SK-N-MC (cell line): Measurements from ENCODE around the gene HP1BP3.

Experiments
- DNase-seq: peaks from one replicate; pipeline ENCODE4 v3.0.0-alpha.2; 2011; ENCODE audit warnings: low read depth, low spot score
- H3K27ac ChIP-seq: fragments of 200-600 bp; sonication (generic); 2 replicates; pipeline ENCODE4 v1.5.1; 2016; ENCODE audit warnings: mixed run types
- H3K36me3 ChIP-seq: fragments of 200-600 bp; sonication (generic); 2 replicates; pipeline ENCODE4 v1.6.1; 2017; ENCODE audit warnings: antibody characterized with exemption, low read length, mixed read lengths; ENCODE audit not compliant: insufficient read depth
- H3K4me3 ChIP-seq: fragments of 200-600 bp; sonication (generic); 2 replicates; pipeline ENCODE4 v1.5.1; 2016
- H3K9ac ChIP-seq: fragments of 200-600 bp; sonication (generic); 2 replicates; pipeline ENCODE4 v1.8.0; 2017; ENCODE audit warnings: mixed run types, mixed read lengths; ENCODE audit not compliant: insufficient read length
- H3K9me3 ChIP-seq: fragments of 200-600 bp; sonication (generic); 2 replicates; pipeline ENCODE4 v1.6.1; 2017; ENCODE audit warnings: low read depth, mild to moderate bottlenecking, antibody characterized with exemption, low read length, moderate library complexity, mixed read lengths
- EZH2 ChIP-seq: fragments of 200-600 bp; sonication (generic); IDR thresholded peaks from one replicate; pipeline ENCODE4 v1.6.1; 2017; ENCODE audit warnings: antibody characterized with exemption
- FOXP2 ChIP-seq: optimal IDR thresholded peaks from 2 replicates; pipeline ENCODE3; 2011; ENCODE audit warnings: mild to moderate bottlenecking, moderate library complexity; ENCODE audit not compliant: insufficient read depth; ENCODE audit errors: extremely low read length, control extremely low read depth
- POLR2AphosphoS5 ChIP-seq: IDR thresholded peaks from 2 replicates; pipeline ENCODE4 v1.6.1; 2012; ENCODE audit warnings: mild to moderate bottlenecking, low read depth, low read length, borderline replicate concordance

The HP1BP3 gene

GRCh38 chr1:20751462-20751990 lies 35.6 kb downstream of the HP1BP3 start:
- Histone ChIP-seq H3K4me3 (no peak overlapping the region), H3K36me3 (peaks cover 80% of the 10 kb centered on the region), H3K27ac (no peak overlapping the region), H3K9ac (no peak overlapping the region), H3K9me3 (no peaks in the 10 kb centered on the region)
- DNase-seq, result no peak
- TF ChIP-seq POLR2AphosphoS5, result no peak
- no peak for TF ChIP-seq FOXP2
- TF ChIP-seq EZH2, result no peak

DNA sequence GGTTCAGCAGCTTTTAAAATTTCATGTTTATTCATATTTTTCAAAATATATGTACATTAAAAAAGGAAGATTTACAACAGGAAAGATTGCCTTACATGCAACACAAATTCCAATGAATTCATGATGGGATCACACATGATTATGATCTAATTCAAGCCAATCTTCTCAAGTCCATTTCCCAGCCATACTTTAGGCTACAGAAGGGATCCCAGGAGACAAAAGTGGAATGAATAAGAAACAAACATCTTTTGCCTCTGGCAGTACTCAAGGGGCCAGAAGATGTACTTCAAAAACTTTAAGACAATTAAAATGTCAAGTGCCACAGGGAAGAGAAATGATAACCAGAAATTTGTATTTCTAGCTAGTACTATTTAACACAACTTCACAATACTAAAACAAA lies 44.4 kb downstream of the HP1BP3 start:
- H3K9me3 ChIP-seq, result no peaks in the 10 kb centered on the region
- 0 out of 2 replicates have a peak overlapping the region, but pooled peaks have one; percentile 1 for H3K27ac ChIP-seq
- TF ChIP-seq EZH2 (no peak), POLR2AphosphoS5 (no peak), FOXP2 (no peak)
- no peak for DNase-seq
- H3K36me3 ChIP-seq, result peaks cover 93% of the 10 kb centered on the region
- H3K4me3 ChIP-seq, result no peak overlapping the region
- no peak overlapping the region for H3K9ac ChIP-seq

DNA sequence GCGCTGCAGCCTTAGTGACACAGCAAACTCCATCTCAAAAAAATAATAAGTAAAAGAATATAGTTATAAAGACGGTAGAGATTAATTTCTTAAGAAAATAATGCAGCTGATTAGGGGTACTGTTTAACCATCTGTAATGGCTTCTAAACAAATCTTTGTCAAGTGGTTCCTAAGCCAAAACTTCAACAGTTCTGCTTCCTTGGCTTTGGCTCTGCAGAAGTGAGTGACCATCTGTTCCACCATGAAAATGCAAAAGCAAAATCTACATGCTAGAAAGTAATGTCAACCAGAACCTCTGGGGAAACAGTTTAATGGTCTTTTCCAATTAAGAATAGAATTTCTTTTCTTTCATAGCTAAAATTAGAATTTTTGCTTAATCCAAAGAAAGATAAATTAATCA lies 46.3 kb downstream of the HP1BP3 start:
- no peak overlapping the region for H3K4me3 ChIP-seq
- H3K9ac ChIP-seq, result no peak overlapping the region
- DNase-seq, result no peak
- no peaks in the 10 kb centered on the region for H3K9me3 ChIP-seq
- TF ChIP-seq POLR2AphosphoS5 (no peak), EZH2 (no peak), FOXP2 (no peak)
- no peak overlapping the region for H3K27ac ChIP-seq
- peaks cover 81% of the 10 kb centered on the region for H3K36me3 ChIP-seq

- TF ChIP-seq EZH2 (no peak), FOXP2 (no peak), POLR2AphosphoS5 (no peak)
- Histone ChIP-seq H3K36me3 (peaks cover 65% of the 10 kb centered on the region), H3K9me3 (no peaks in the 10 kb centered on the region), H3K9ac (no peak overlapping the region), H3K4me3 (no peak overlapping the region), H3K27ac (no peak overlapping the region)
- DNase-seq, result no peak
Observed at GRCh38 chr1:20739225-20739624, 47.9 kb downstream of the HP1BP3 start.

GRCh38 chr1:20735581-20736111 lies 51.5 kb downstream of the HP1BP3 start:
- DNase-seq, result no peak
- Histone ChIP-seq H3K27ac (no peak overlapping the region), H3K4me3 (no peak overlapping the region), H3K9me3 (no peaks in the 10 kb centered on the region), H3K36me3 (peaks cover 36% of the 10 kb centered on the region), H3K9ac (no peak overlapping the region)
- TF ChIP-seq POLR2AphosphoS5, result no peak
- no peak for TF ChIP-seq FOXP2
- TF ChIP-seq EZH2, result no peak

DNA sequence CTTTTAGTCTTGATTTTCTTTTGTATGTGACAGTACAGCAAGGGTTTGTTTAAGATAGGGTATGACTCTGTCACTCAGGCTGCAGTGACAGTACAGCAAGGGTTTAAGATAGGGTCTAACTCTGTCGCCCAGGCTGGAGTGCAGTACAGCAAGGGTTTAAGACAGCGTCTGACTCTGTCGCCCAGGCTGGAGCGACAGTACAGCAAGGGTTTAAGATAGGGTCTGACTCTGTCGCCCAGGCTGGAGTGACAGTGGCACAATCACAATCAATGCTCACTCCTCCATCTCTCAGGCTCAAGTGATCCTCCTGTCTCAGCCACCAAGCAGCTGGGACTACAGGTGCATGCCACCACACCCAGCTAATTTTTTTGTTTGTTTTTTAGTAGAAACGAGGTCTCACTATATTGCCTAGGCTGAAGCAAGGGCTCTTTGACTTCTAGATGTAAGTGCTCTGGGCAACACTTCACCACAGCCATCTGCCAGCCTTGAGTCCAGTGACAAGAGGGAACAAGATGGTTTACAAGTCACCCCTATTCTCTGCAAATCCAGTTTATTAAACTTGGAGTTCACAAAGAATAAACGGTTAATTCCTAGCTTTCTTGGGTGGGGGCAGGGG lies 53.6 kb downstream of the HP1BP3 start:
- DNase-seq, result no peak
- Histone ChIP-seq H3K36me3 (peaks cover 14% of the 10 kb centered on the region), H3K9me3 (no peaks in the 10 kb centered on the region), H3K27ac (0 out of 2 replicates have a peak overlapping the region, but pooled peaks have one; percentile 3), H3K4me3 (no peak overlapping the region), H3K9ac (no peak overlapping the region)
- no peak for TF ChIP-seq FOXP2
- TF ChIP-seq EZH2, result no peak
- TF ChIP-seq POLR2AphosphoS5, result no peak

GRCh38 chr1:20732588-20733359 lies 54.3 kb downstream of the HP1BP3 start, which contains the start of gene SH2D5:
Gene SH2D5, minus strand, starts transcription at chr1:20732703. Its CDS starts 4,659 bp downstream, at chr1:20728044.
- Histone ChIP-seq H3K36me3 (peaks cover 7% of the 10 kb centered on the region), H3K4me3 (peak within 1 kb of the TSS; percentile 76), H3K9ac (no peak within 1 kb of the TSS), H3K27ac (no peak within 1 kb of the TSS), H3K9me3 (no peaks in the 10 kb centered on the region)
- TF ChIP-seq EZH2 (no peak), POLR2AphosphoS5 (no peak), FOXP2 (no peak)
- no peak for DNase-seq

DNA sequence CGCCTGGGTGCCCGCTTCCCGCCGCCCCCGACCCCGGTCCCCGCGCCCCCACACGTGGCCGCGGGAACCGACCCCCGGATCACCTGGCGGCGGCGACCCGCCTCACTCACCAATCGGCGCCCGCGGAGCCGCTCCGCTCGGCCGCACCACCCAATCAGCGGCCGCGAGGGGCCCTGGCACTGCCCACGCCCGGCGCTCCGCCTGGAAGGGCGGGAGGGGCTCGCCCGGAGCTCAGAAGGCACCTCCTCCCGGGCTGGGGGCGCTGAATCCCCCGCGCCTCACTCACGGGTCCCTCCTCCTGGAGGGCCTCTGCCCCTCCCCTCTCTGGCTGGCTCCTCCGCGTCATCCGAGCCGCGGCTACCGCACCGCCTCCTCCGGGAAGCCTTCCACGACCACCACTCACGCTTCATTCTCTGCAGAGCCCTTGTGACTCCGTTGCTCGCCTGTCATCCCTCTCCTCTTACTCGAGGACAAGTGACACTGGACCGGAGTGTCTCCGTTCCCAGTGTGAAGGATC lies 55.0 kb downstream of the HP1BP3 start:
- H3K9me3 ChIP-seq, result no peaks in the 10 kb centered on the region
- no peak overlapping the region for H3K27ac ChIP-seq
- no peak overlapping the region for H3K9ac ChIP-seq
- H3K4me3 ChIP-seq, result peak overlapping the region; percentile 76
- no peak for TF ChIP-seq EZH2
- no peak for TF ChIP-seq FOXP2
- no peak for TF ChIP-seq POLR2AphosphoS5
- no peak for DNase-seq
- peaks cover under 1% of the 10 kb centered on the region; the same call in 1 of the 2 replicates for H3K36me3 ChIP-seq
